Activated CD4-positive, alpha-beta T cell treated with anti-CD3 and anti-CD28 coated beads, Interleukin-2, amount 50 U/mL, for 48 hours (primary cell): Measurements from ENCODE around the gene CRELD2.

ENCODE experiments used
- DNase-seq, 2 experiments: peaks; one replicate each; pipeline ENCODE4 v3.0.0-alpha.2; 2020

Gene CRELD2

DNA sequence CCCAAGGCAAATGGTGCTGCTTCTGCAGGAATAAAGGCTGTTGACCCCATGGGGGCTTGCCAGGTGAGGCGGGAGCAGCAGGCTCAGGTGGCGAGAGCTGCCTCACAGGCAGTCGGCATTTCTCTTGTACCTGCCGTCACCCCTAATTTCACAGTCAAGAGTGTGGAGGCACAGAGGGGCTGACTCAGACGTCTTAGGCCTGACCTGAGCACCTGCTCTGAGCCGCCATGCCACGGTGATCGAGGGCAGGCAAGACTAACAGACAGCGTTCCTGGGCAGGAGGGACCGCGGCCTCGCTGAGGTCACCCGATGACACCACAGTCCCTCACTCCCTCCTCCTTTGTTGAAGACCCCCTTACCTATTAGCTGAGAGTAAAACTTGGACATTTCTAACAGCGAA lies 5.4 kb upstream of the CRELD2 start:
- no peak for DNase-seq

- no peak for DNase-seq
These were observed 5.0 kb upstream of the CRELD2 start for GRCh38 chr22:49913446-49913845.

DNA sequence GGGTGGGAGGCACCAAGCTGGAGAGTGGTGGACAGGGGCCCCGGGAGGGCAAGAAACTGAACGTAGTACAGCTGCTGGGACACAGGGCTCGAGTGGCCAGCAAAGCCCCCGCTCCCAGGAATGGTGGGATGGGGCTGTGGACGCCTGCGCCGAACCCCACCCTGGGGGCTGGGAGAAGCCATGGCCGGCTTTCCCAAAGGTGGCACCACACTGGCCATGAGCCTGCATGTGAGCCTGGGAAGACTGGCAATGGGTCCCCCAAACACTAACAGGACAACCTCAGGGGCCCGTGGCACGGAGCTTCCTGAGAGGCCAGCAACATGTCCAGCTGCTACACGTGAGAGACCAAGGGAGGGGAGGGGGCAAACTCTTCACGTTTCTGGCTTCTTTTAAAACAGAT lies 4.2 kb upstream of the CRELD2 start:
- DNase-seq = no peak

GRCh38 chr22:49915610-49916009 lies 2.8 kb upstream of the CRELD2 start:
- DNase-seq = no peak

GRCh38 chr22:49916831-49917230 lies 1.6 kb upstream of the CRELD2 start:
- DNase-seq = no peak

DNA sequence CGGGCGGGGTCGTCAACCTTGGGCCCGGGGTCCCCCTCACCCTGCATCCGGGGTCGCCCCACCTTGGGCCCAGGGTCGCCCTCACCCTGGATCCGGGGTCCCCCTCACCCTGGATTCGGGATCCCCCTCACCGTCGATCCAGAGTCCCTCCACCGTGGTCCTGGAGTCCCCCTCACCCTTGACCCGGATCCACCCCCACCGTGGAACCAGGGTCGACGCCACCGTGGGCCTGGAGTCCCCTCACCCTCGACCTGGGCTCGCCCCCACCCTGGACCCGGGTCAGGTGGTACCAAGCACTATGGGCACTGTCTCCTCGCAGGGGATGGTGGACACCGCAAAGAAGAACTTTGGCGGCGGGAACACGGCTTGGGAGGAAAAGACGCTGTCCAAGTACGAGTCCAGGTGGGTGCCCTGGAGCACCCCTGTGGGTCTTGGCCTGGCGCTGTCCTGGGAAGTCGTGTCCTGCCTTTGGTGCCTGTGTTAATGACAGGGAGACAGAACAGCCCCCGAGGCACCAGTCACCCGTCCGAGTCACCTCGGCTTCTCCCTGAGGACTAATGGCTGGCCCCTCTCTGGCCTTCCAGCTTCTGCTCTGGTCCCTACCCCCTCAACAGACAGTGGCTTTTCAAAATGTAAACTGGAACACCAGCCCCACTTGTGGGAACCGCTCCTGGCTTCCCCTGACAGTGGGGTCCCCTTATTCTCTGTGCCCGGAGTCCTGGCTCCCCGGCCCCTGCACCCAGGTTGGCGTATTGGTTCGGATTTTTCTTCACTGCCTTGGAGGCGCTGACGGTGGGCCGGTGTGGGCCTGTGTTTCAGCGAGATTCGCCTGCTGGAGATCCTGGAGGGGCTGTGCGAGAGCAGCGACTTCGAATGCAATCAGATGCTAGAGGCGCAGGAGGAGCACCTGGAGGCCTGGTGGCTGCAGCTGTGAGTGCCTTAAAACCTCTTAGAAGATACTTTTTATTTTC lies 762 bp downstream of the CRELD2 start:
- DNase-seq = no peak

DNA sequence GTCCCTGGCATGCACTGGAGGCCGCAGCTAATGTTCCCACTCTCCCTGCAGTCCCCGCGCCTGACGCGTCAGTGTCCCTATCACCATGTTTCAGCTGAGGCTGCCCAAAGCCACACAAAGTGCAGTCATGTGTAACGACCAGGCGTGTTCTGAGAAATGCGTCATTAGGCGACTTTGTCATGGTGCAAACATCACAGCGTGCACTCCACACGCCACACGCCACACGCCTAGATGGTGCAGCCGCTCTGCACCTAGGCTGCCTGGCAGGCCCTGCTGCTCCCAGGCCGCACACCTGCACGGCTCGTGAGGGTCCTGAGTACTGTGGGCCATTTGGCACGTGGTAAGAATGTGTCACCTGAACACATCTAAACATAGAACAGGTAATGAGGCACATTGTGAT lies 2.4 kb downstream of the CRELD2 start:
- DNase-seq = no peak

- DNase-seq = no peak
These were observed 3.3 kb downstream of the CRELD2 start for GRCh38 chr22:49921508-49922278.

DNA sequence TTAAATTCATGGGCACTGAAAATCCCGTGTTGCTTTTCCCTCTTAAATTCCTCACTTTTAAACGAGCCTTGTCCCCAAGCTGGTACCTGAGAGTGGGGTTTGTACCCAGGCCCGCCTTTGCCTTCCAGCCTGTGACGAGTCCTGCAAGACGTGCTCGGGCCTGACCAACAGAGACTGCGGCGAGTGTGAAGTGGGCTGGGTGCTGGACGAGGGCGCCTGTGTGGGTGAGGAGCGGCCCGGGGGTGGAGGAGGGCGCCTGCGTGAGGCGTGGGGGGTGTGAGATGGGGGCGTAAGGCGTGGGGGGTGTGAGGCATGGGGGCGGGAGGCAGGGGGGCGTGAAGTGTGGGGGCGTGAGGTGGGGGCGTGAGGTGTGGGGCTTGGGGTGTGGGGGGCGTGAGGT lies 4.0 kb downstream of the CRELD2 start:
- no peak for DNase-seq

GRCh38 chr22:49922926-49923325 lies 4.5 kb downstream of the CRELD2 start:
- DNase-seq = no peak

DNA sequence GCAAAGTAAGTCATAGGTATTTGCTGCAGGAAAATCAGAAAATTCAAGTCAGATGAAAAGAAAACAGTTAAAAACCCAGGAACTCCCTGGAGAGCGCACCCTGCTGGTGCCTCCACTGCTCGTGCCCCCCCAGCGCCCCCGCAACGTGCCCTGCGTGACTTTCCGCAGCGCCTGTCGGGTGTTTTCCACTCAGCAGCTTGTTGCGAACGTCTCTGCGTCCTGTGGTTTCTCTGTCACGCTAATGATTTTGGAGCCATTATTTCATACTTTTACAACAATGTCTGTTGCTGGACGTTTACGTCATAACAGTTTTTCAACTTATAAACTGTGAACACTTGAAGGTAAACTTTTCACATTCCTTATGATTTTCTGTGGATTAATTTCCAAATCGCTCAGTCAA lies 5.0 kb downstream of the CRELD2 start:
- DNase-seq = peak in 1 of 2 experiments; percentile 41

DNA sequence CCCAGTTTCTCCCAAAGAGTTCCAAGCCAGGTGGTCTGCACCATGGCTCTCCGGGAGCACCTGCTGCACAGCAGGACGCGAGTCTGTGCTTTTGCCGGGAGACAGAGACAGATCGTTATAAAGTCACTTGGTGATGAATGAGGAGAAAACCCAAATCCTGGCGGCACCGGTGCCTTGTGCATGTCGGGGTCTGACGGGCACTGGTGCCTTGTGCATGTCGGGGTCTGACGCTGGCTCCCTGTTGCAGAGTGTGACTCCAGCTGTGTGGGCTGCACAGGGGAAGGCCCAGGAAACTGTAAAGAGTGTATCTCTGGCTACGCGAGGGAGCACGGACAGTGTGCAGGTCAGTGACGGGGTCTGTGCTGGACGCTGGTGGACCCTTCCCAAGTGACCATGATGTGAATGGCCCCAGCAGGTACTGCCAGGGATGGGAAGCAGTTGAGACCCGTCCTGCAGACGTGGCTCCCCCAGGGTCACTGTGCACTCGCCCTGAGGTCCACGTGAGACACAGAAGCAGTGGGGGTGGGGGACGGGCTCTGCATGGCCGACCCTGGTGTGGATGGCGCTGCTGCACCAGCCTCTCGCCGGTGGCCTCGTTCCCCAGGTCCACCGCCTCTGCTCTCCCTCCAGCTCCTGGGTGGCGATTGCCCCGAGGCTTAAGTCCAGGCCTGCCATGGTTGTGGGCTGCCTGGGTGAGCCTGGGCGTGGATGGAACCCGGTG lies 5.8 kb downstream of the CRELD2 start:
- no peak for DNase-seq

GRCh38 chr22:49925525-49926128 lies 7.2 kb downstream of the CRELD2 start:
- DNase-seq = peak; percentile 57 to 70

DNA sequence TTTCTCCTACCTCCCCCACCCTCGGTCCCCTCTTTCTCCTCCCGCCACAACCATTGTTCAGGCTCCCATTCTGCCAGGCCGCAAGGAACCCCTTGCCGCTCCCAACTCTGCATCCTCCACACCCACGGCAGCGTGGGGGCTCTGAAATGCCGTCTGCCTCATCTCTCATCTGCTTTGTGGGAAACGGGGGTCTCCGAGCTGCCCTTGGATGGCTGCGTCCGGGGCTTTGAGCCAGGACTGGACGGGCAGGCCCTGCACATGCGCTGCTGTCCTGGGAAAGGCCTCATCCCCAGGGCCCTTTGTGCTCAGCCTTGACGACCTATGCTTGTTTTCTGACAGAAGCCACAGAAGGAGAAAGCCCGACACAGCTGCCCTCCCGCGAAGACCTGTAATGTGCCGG lies 8.5 kb downstream of the CRELD2 start:
- no peak for DNase-seq

- no peak for DNase-seq
These were observed 9.2 kb downstream of the CRELD2 start for GRCh38 chr22:49927483-49928184.

- no peak for DNase-seq
These were observed 9.7 kb downstream of the CRELD2 start for GRCh38 chr22:49928185-49928495.

DNA sequence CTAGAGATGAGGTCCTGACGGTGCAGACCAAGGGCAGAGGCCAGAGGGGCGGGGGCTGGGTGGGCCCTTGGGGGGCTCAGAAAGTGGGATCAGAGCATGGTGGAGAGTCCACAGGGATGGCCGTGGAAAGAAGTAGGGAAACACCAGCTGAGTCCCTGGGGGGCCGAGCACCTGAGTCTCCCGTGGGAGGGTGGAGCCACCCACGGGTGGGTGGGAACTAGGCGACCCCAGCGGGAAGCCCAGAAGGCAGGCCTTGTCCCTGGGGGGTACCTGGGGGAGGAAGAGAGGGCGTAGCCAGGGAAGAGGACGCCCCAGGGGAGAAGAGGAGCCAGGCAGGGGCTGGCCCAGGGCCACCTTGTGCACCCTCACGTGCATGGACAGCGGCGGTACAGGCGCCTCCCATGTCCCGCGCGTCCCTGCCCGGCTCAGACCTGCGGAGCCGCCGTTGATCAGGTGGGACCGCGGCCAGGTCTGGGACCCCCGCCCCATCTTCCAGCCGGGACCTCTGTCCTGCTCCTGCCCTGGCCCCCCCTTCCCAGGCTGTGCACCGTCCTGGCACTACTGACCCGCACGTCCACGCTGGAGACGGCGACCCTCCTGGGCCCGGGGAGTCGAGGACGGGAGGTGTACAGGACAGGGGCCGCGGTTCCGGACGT lies 10.2 kb downstream of the CRELD2 start:
- no peak for DNase-seq

GRCh38 chr22:49929211-49929979 lies 11.0 kb downstream of the CRELD2 start:
- peak; percentile 80 to 84 for DNase-seq

GRCh38 chr22:49929994-49930575 lies 11.7 kb downstream of the CRELD2 start:
- DNase-seq = peak; percentile 28 to 30

DNA sequence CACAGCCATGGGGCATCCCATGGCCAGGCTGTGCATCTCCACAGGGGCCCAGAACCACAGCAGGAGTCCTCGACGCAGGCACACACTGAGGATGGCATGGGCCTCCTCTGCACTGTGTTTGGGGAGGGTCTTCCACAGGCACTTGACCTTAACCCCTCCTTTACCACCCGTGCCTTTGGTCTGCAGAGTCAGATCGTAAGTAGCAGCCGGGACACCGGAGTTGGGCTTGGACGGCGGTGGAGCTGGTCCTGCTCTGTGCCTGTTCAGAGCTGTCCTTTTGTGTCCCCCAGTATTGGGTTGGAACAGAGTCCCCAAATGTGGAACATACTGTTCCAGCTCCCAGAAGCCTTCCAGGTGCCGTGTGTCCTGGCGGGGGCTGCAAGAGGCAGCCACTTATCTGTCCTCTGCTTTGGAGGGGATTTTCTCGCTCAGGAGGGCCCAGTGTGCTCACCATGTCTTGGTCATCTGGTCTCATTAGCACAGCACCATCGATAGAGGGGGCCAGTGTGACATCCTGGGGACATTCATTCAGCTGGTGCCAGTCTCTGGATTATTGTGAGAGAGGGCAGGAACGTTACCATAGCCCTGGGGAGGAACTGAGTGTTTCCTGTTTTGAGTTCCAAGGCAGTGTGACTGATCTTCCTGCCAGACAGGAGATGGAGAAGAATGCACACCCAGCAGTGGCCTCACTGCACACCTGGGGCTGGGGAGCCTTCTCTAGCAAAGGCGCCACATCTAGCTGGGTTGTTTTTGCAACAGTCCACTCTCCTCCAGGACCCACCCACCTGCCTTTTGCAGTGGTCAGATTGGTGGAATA lies 12.4 kb downstream of the CRELD2 start:
- DNase-seq = peak; percentile 61 to 74
